Hematopoietic multipotent progenitor cell treated with erythropoietin and hydrocortisone succinate and interleukin-3 and kit ligand, for 4 days (in vitro differentiated cells): ENCODE data around the gene PCBP3.
"Not testable (repeated sequence)": the region's sequence is repeated elsewhere in the genome, so short reads cannot be mapped to it uniquely, and the experiment has no call there.

Experiments
- DNase-seq: peaks from one replicate; pipeline ENCODE4 v3.0.0-alpha.2; 2015

PCBP3 gene

GRCh38 chr21:45643021-45643980 is at the start of gene PCBP3:
Gene PCBP3, plus strand, starts transcription at chr21:45643725. Its CDS starts 206,361 bp downstream, at chr21:45850086.
- DNase-seq = peak; percentile 98

DNA sequence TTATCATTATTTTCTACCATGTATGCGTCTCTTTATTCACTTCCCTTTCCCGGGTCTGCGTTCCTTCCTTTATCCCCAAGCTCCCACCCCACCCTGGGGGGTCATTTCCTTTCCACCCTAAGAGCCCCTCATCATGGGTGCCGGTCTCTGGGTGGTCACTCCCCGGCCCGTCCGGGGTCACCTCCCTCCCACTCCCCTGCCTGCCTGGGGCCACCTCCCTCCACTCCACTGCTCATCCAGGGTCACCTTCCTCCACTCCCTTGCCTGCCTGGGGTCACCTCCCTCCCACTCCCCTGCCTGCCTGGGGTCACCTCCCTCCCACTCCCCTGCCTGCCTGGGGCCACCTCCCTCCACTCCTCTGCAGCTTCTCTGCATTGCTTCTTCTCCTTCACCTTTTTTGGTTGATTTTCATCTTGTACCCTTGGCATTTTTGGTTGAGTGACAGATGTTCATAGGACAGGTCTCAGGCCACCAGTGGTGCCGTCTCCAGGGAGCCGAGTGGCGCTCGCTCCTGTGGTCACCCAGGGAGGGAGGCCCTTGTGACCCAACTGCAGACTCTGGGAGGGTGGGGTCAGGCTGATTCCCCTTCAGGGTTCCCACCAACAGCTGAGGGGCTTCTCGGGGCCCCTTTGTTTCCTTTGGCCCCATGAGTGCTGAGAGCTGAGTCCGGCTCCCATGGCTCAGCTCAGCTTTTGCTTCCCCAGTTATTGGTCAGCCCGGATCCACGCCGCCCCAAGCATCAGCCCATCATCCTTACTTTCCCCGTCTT is 48.6 kb upstream of the PCBP3 start:
- DNase-seq = no peak

DNA sequence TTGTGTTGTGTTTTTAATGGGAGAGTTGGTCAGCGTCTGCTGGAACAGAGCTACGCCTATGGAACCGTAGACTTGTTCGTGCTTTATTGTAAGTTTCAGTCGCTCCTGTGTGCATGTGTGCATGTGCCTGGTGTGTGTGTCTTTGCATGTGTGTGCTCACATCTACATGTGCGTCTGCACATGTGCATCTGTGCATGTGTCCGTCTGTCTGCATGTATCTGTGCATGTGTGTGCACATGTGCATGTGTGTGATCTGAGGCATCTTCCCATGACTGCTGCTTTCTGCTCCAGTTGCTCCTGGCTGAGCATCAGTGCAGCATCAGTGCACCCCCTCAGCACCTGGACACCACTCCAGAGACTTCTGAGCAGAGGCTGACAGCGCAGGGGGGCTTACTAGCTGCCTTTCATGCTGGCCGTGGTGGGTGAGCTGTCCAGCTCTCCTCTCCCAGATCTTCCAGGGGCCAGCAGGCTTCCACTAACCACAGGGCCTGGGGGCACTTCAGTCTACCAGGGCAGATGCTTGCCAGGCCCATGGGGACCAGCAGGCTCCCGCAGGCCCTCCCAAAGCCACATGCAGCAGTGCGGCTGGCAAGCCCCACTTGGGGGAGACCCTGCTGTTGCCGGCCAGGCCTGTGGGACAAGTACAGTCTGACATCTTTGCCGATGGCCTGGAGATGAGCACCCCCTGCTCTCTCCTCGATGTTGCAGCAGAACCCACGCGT is 47.8 kb upstream of the PCBP3 start:
- no peak for DNase-seq

- peak; percentile 82 for DNase-seq
These were observed 46.7 kb upstream of the PCBP3 start for GRCh38 chr21:45596704-45597318.

DNA sequence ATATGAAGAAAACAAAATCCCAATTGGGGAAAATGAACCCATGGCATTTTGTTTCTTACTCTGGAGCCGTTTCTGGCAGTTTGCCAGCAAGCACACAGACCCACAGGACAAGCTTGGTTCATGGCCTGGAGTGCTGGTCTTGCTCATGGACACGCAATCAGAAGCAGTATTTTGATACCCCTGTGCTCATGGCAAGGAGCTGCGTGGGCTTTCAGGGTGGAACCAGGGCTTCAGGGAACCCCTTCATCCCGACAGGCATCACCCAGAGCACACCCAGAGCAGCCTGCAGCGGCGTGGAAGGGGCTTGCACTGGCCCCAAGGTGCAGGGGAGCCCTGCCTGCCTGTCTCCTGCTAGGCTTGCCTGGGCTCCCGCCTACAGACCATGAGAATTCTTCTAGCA is 45.4 kb upstream of the PCBP3 start:
- no peak for DNase-seq

DNA sequence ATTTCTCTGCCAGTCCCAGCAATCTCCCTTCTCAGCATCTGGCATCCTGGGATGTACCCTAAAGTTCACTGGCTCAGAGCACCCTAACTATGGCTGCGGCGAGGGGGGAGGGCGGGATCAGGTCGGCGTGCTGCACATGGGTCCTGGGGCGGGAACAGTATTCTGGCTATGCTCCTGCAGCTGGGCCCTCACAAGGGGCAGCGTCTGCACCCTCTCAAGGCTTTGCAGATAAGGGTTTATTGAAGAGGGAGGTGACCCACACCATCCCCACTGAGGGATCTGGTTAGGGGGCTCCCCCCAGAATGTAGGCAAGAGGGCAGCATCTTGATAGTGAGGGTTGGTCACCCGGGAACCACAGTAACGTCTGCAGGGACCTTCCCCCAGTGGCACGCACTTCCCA is 44.9 kb upstream of the PCBP3 start:
- DNase-seq = no peak

- DNase-seq = no peak
These were observed 44.4 kb upstream of the PCBP3 start for GRCh38 chr21:45599146-45599581.

GRCh38 chr21:45600248-45600647 is 43.3 kb upstream of the PCBP3 start:
- no peak for DNase-seq

- DNase-seq = no peak
These were observed 42.0 kb upstream of the PCBP3 start for GRCh38 chr21:45601551-45601950.

- DNase-seq = no peak
These were observed 41.4 kb upstream of the PCBP3 start for GRCh38 chr21:45602106-45602505.

DNA sequence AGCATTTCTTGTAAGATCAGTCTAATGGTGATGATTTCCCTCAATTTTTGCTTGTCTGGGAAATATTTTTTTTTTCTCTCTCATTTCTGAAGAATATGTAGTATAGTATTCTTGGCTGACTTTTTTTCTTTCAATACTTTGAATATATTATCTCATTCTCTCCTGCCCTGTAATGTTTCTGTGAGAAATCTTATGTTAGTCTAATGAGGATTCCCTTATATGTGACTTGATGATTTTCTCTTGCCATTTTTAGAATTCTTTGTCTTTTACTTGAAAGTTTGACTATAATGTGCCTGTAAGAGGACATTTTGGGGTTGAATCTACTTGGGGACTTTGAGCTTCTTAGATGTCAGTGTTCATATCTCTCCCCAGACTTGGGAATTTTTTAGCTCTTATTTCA is 40.0 kb upstream of the PCBP3 start:
- DNase-seq = no peak

GRCh38 chr21:45604681-45605080 is 38.8 kb upstream of the PCBP3 start:
- DNase-seq = not testable (repeated sequence)

- no peak for DNase-seq
These were observed 36.3 kb upstream of the PCBP3 start for GRCh38 chr21:45607021-45607908.

DNA sequence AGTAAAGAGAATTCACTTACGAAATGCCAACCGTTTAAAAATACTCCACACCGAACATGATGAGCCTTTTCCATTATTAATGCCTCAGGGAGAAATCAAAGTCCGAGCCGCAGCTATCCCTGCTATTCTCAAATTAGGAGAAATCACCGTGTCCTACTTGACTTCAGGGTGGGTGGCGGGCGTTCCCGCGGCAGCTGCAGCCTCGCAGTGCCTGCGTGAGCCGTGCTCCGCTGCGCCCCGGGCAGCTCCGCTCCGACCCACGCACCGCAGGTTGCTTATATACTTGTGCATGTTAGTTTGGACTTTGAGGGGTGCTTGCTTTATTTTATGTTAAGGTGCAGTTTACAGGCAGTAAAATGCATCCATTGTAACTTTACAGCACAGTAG is 35.6 kb upstream of the PCBP3 start:
- no peak for DNase-seq

- DNase-seq = not testable (repeated sequence)
These were observed 34.6 kb upstream of the PCBP3 start for GRCh38 chr21:45608747-45609470.

GRCh38 chr21:45609616-45610015 is 33.9 kb upstream of the PCBP3 start:
- DNase-seq = not testable (repeated sequence)

DNA sequence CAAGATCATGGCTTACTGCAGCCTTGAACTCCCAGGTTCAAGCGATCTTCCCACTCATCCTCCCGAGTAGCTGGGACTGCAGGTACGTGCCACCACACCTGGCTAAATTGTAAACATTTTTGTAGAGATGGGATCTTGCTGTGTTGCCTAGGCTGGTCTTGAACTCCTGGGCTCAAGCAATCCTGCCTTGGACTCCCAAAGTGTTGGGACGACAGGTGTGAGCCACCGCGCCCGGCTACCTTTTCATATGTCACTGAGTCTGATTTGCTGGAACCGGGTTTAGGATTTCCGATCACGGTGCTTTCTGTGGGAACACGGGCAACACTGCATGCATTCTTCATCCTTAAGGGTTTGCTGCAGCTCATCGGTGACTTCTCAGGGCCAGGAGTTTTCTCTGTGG is 32.2 kb upstream of the PCBP3 start:
- DNase-seq = no peak

- DNase-seq = no peak
These were observed 31.4 kb upstream of the PCBP3 start for GRCh38 chr21:45611939-45612664.

DNA sequence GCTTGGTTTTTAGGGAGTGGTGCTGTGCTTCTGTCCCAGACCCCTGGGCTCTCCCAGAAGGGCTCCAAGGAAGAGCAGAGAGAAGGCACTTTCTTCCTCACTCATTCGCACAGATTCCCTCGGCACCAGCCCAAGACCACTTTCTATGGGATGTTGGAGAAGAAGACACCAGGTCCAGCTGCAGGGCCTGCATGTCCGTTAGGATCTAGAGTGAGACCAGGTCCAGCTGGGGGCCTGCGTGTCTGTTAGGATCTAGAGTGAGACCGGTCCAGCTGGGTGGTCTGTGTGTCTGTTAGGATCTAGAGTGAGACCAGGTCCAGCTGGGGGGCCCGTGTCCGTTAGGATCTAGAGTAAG is 30.9 kb upstream of the PCBP3 start:
- DNase-seq = not testable (repeated sequence)

GRCh38 chr21:45613396-45613795 is 30.1 kb upstream of the PCBP3 start:
- DNase-seq = no peak
